DMS 273 (cell line): ENCODE data around the gene KCNMA1.
A peak's percentile ranks its signal among the peaks of the same experiment; 100 is the strongest.

Experiments used
- DNase-seq: peaks from one replicate; lab custom pipeline; 2025; ENCODE audit not compliant: unreplicated experiment; lab: John Stamatoyannopoulos, UW

The KCNMA1 gene

DNA sequence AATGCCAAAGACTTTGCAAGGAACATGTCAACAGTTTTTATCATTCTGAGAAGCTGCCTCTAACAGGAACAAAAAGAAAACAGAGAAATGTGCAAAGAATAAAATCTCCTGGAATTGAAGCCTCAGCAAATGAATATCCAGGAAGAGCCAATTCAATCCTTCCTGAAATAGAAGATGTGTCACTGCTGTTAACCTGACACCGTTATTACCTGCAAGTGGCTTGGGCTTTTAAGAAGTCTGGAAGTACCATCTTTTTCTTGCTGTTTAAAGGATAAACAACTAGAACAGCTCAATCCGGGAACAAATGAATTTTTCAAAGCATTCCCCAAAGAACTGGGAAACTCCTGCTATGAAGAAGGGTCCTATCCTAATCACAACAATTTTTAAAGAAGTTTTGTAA is 434.8 kb downstream of the KCNMA1 start:
- no peak for DNase-seq

DNA sequence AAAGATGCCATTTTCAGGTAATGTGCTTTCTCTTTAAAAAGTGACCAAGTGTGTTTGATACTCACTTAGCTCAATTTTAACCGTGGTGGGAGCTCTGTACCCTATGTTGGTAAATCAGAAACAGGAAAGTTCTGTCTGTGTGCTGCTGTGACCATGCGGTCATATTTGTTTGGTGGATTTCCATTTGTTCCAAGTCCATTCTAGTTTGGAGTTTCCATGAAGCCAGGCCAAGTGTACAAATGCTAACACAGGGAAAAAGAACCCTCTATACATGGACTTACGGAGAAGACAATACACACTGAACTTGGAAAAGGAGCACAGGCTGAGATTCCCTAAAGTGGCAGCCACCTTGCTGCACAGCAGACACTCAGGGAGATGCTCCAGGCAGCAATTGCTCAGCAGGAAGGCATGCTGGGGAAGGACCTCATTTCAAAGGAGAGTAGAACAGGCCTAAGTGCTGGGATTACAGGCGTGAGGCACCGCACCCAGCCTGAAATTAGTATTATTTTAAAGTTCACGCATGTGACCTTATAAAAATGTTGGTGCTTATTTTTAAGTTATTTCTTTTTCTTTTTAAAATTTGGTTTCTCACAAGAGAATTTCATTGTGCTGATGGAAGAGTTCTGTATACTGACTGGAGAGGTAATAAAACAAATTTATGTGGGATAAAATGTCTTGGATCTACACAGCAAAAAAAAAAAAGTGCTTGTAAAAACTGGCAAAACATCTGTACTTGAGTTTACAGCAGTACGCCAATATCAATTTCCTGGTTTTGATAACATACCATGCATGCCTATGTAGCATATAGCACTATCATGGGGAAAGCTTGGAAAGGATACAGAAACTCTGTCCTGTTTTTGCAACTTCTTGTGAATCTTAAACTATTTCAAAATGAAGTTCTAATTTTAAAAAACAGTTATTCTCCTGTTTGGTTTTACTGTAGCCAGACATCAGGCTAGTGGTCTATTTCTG is 436.2 kb downstream of the KCNMA1 start:
- no peak for DNase-seq

- DNase-seq: no peak
Measured at GRCh38 chr10:77197544-77197943, 440.1 kb downstream of the KCNMA1 start.

DNA sequence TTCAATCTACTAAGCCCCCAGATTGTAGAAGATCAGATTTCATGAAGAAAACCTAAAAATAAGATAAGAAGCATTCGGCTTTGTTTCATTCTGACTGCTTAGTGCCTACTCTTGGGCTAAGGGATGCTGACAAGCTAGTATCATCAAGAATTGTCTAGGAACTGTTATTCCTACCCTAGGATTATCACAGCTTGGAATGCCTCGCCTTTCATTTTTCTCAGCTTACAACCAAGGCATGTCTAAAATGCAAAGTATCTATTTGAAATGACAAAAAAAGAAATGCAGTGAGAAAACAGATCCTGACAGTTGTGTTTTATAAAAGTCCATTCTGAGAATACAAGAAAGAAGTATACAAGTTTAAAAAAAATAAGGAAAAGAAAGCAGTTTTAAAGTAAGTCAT is 441.0 kb downstream of the KCNMA1 start:
- DNase-seq: no peak

DNA sequence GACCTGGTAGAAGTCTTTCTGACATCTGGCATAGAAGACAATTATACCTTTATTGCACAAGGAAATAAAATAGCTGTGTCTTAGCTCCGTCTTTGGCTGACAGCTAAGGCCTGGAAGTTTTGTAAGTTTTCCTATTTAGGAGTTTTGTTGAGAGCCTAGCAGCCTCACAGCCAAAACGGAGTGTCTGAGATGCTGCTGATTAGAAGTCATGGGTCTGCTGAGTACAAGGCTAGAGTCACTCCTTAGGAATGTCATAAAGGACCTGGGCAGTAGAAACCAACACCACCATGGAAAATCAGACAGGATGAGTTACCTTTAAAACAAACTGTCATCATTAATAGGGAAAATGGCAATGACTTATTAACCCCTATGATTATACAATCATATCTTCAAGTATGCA is 442.5 kb downstream of the KCNMA1 start:
- DNase-seq: no peak

GRCh38 chr10:77193001-77193400 is 444.6 kb downstream of the KCNMA1 start:
- no peak for DNase-seq

- no peak for DNase-seq
Measured at GRCh38 chr10:77192402-77192801, 445.2 kb downstream of the KCNMA1 start.

GRCh38 chr10:77191324-77192049 is 446.1 kb downstream of the KCNMA1 start:
- no peak for DNase-seq

DNA sequence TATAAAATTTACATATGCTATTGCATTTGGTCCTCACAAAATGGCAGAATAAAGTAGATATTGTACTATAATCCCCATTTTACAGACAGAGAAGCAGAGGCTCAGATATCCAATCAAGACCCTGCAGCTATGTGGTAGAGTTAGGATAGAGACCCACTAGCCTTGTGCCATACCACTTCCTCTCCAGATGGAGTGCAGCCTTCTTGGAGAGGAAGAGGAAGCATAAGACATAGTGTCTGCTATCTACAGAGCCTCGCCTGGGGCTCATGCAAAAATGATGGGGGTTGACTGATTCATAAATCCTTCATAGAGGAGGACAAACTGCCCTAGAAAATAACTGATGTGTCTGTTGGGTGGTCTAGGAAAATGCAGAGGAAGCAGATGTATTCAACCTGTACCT is 447.3 kb downstream of the KCNMA1 start:
- DNase-seq: no peak

DNA sequence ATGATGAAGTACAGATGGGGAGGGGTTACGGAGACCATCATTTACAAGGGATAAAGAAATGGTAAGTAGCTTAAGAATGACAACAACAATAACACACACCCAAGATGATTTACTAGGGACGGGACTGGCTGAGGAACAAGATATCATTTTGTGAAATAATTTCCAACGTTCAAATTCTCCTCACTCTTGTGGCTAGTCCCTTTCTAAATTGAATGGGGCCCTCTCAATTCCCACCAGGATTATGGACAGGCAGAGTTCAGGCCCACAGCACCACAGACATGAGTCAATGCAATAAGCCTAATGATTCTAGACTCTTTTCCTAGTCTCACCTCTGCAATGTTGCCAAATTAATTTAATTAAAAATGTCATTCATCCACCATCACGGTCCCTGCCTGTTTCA is 448.1 kb downstream of the KCNMA1 start:
- no peak for DNase-seq

GRCh38 chr10:77189075-77189474 is 448.5 kb downstream of the KCNMA1 start:
- no peak for DNase-seq

GRCh38 chr10:77188521-77188920 is 449.1 kb downstream of the KCNMA1 start:
- DNase-seq: no peak

DNA sequence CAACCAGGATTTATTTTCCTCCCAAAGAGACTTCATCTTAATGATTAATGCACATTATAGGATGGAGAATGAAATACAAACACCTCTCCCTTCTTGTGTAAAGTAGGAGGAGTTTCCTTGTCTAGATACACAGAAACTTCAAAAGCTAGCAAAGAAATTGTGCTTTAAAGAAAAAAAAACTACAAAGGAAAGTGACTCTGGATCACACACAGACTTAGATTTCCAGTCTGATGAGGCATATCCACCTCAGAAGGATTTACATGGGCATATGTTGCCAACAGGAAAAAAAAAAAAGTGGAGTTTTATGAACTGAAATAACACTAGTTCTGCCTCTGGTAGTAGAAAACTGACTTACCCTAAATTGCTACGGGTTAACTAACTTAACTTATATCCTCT is 449.6 kb downstream of the KCNMA1 start:
- no peak for DNase-seq

DNA sequence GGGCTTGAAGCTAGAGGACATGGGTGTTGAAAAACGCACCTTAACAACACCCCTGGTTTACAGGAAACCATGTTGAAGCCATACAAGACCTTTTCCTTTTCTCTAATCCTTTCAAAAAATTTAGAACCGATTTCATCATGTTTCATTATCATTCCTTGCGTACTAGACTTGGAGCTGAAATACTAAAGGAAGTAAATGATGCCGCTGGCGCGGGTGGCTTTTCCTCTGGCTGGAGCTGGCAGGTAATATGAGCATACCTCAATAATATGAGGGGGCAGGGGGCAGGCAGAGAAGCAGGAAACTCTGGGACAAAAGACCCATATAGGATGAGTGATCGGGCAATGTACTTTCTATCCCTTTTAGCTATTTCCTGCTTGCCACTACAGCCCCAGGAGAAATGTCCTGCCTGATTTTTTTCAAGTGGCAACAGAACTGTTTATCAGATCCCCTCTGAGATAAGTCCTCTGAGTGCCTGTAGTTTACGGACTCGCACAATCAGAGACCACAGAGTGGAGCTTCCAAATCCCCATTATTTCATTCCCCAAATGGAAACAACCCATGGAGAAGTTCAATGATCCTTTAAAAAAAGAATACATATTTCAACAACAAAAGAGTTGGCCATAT is 450.1 kb downstream of the KCNMA1 start:
- DNase-seq: no peak

DNA sequence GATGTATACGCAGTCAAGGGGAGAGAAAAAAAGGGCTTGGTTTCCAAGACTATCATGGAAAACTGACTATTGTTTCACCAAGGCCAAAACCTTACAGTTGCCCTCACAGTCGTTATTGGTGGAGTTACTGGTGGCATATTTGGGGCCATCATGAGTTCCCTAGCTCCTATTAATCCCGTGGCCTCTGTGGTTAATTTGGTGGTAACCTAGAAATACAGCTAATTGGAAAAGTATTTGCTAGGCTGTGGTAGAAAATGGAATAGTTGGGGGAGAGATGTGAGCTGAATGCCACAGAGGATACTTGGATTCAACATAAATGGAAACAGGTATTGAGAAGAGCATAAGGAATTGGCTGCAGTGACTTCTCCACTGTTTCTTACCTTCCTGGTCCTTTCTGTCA is 450.7 kb downstream of the KCNMA1 start:
- no peak for DNase-seq

- no peak for DNase-seq
Measured at GRCh38 chr10:77185696-77186095, 451.9 kb downstream of the KCNMA1 start.

DNA sequence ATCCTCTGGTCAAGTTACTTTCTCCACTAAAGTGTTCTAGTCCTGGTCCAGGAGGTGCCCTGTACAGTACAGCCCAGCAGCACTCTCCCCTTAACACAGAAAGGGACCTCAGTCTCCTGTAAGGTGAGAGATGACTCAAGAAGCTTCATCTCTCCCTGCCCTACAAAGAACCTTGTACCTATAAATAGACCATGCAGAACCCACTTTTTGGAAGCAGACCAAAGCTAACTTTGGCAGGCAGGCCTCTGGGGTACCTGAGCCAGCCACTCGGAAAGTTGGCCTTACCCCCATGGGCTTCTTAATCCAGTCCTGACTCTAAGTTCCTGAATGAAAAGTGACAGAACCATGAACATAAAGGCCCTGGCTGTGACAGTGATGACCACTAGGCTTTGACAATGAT is 454.8 kb downstream of the KCNMA1 start:
- no peak for DNase-seq

DNA sequence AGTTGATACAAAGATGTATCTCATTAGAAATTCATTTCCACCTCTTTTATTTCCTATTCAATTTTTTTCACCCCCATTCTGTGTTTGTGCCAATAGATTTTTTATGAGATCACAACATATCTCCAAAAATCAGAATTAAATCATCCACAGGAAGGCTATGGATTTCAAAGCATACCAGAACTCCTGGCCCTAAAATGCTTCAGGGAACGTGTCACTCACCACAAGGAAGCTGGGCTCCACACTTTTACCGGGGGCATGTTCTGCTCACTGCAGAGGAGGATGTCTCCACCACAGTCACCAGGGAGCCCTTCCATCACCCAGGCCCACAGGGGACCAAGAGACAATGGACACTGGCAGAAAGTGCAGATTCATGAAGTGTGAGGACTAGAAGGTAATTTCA is 456.8 kb downstream of the KCNMA1 start:
- DNase-seq: no peak

GRCh38 chr10:77180104-77180503 is 457.5 kb downstream of the KCNMA1 start:
- no peak for DNase-seq

DNA sequence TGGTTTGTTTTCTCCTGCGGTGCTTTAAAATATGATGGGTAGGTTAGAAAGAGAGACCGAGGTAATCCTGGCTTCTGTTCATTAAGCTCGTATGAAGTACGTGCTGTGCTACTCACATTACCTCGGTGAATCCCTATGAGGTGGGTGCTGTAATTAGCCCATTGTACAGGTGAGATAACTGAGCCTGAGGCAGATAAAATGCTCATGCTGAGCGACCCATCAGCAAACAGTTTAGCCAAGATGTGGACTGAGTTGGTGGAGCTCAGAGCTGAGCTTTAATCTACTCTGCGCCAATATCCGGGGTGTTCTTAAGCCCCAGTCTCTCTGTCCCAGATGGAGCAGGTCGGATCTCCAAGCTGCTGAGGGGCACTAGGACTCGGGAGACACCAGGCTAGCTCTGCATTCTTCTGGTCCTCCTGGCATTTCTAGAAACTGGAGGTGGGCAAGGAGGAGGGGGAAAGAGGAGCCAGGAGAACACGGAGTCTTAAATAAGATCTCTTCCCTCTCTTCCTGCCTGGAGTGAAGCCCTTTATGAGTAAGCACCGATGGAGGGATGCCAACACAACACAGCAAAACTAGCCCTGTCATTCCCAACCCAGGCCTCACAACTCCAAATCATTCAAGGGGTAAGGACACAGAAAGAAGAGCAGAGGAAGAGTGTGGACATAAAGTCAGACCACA is 458.5 kb downstream of the KCNMA1 start:
- DNase-seq: peak; percentile 5

- no peak for DNase-seq
Measured at GRCh38 chr10:77177589-77177988, 460.0 kb downstream of the KCNMA1 start.
